IMR-90 (cell line): ENCODE data around the gene GORASP1. TPM values are rescaled to one million over a fixed set of nuclear protein-coding genes. Genes with fewer than 3 reads are reported as not detected.

ENCODE experiments used
- ATAC-seq: fragments of 200-7000 bp; cut with Tn5 transposase; 2 replicates; pipeline ENCODE4 v1.9.1; 2020; ENCODE audit warnings: low read depth, mild to moderate bottlenecking, moderate library complexity
- BruUV-seq: library from RNA; stranded (reverse); fragments of 400-500 nt; replicated peaks from 2 replicates; lab custom pipeline; 2021; lab: Mats Ljungman, UMichigan
- CTCF ChIA-PET: fragments of 300-600 bp; formaldehyde crosslinking; extraction: SDS; loops from one replicate; lab custom pipeline; 2021; ENCODE audit warnings: antibody characterized with exemption; lab: Yijun Ruan, JAX
- POLR2A ChIA-PET: fragments of 300-600 bp; sonication (Branson Sonifier 250); formaldehyde crosslinking; loops from one replicate; lab custom pipeline; 2022; ENCODE audit warnings: antibody characterized with exemption; ENCODE audit not compliant: unreplicated experiment; lab: Charles Lee
- DNase-seq: peaks from one replicate; pipeline ENCODE4 v3.0.0; 2013
- H2AFZ ChIP-seq: replicated peaks from 2 replicates; pipeline ENCODE3; 2013; ENCODE audit warnings: low read length, mild to moderate bottlenecking; ENCODE audit not compliant: poor library complexity
- H2AK5ac ChIP-seq: 2 replicates; pipeline ENCODE4 v1.6.1; 2013; ENCODE audit warnings: low read depth, low read length, inconsistent platforms
- H2AK9ac ChIP-seq: replicated peaks from 2 replicates; pipeline ENCODE3; 2013; ENCODE audit warnings: mild to moderate bottlenecking, low read depth, low read length, moderate library complexity; ENCODE audit not compliant: poor library complexity
- H2BK120ac ChIP-seq: 2 replicates; pipeline ENCODE4 v1.6.1; 2013; ENCODE audit warnings: low read depth, low read length, inconsistent platforms
- H2BK15ac ChIP-seq: 3 replicates; pipeline ENCODE4 v1.6.1; 2013; ENCODE audit warnings: low read depth, low read length, inconsistent platforms
- H2BK20ac ChIP-seq: 2 replicates; pipeline ENCODE4 v1.6.1; 2013; ENCODE audit warnings: low read depth, mild to moderate bottlenecking, inconsistent platforms, low read length, moderate library complexity
- H2BK5ac ChIP-seq: 2 replicates; pipeline ENCODE4 v1.6.1; 2013; ENCODE audit warnings: mild to moderate bottlenecking, low read depth, low read length, inconsistent platforms; ENCODE audit not compliant: poor library complexity, severe bottlenecking
- H3K14ac ChIP-seq: replicated peaks from 2 replicates; pipeline ENCODE4 v1.6.1; 2013; ENCODE audit warnings: low read depth, low read length, inconsistent platforms
- H3K18ac ChIP-seq: 2 replicates; pipeline ENCODE4 v1.6.1; 2013; ENCODE audit warnings: low read depth, low read length, control low read depth
- H3K23ac ChIP-seq: 2 replicates; pipeline ENCODE4 v1.6.1; 2013; ENCODE audit warnings: low read depth, low read length, inconsistent platforms
- H3K27ac ChIP-seq: 2 replicates; pipeline ENCODE4 v1.5.1; 2013; ENCODE audit warnings: mild to moderate bottlenecking, control low read depth, low read length; ENCODE audit not compliant: insufficient read depth
- H3K27me3 ChIP-seq: 2 replicates; pipeline ENCODE4 v1.6.1; 2013; ENCODE audit warnings: low read length; ENCODE audit not compliant: control insufficient read depth, insufficient read depth
- H3K36me3 ChIP-seq: 2 replicates; pipeline ENCODE4 v1.6.1; 2013; ENCODE audit warnings: low read length, mixed read lengths; ENCODE audit not compliant: control insufficient read depth, insufficient read depth
- H3K4ac ChIP-seq: 2 replicates; pipeline ENCODE4 v1.6.1; 2013; ENCODE audit warnings: low read depth, low read length, inconsistent platforms
- H3K4me1 ChIP-seq: 2 replicates; pipeline ENCODE4 v1.6.1; 2013; ENCODE audit warnings: low read length, mixed read lengths; ENCODE audit not compliant: control insufficient read depth, insufficient read depth
- H3K4me2 ChIP-seq: 2 replicates; pipeline ENCODE4 v1.6.1; 2013; ENCODE audit warnings: low read depth, mild to moderate bottlenecking, control low read depth, low read length, moderate library complexity
- H3K4me3 ChIP-seq: 2 replicates; pipeline ENCODE4 v1.5.1; 2013; ENCODE audit warnings: low read depth, mild to moderate bottlenecking, control low read depth, low read length, moderate library complexity; ENCODE audit not compliant: insufficient read depth
- H3K56ac ChIP-seq: 2 replicates; pipeline ENCODE4 v1.6.1; 2013; ENCODE audit warnings: low read length, inconsistent platforms; ENCODE audit not compliant: insufficient read depth; ENCODE audit errors: extremely low read depth
- H3K79me1 ChIP-seq, 2 experiments: 2 replicates each; pipeline ENCODE4 v1.6.1; 2013; ENCODE audit warnings: low read length in 2 of 2, inconsistent platforms in 1 of 2, low read depth in 1 of 2
- H3K9ac ChIP-seq: 2 replicates; pipeline ENCODE4 v1.6.1; 2013; ENCODE audit warnings: low read depth, low read length, control low read depth
- H3K9me1 ChIP-seq: 2 replicates; pipeline ENCODE4 v1.6.1; 2013; ENCODE audit warnings: low read length, inconsistent platforms; ENCODE audit not compliant: insufficient read depth
- H3K9me3 ChIP-seq: 2 replicates; pipeline ENCODE4 v1.6.1; 2013; ENCODE audit warnings: low read length; ENCODE audit not compliant: control insufficient read depth, insufficient read depth
- H4K20me1 ChIP-seq: 2 replicates; pipeline ENCODE4 v1.6.1; 2013; ENCODE audit warnings: low read length, inconsistent platforms; ENCODE audit not compliant: insufficient read depth
- H4K5ac ChIP-seq: 2 replicates; pipeline ENCODE4 v1.6.1; 2013; ENCODE audit warnings: mild to moderate bottlenecking, low read depth, low read length, control low read depth
- H4K8ac ChIP-seq, 2 experiments: 2 replicates each; pipeline ENCODE4 v1.6.1; 2013; ENCODE audit warnings: low read depth in 2 of 2, low read length in 2 of 2, control low read depth in 1 of 2, inconsistent platforms in 1 of 2
- H4K91ac ChIP-seq: 2 replicates; pipeline ENCODE4 v1.6.1; 2013; ENCODE audit warnings: low read depth, low read length, inconsistent platforms; ENCODE audit not compliant: insufficient read depth
- CEBPB ChIP-seq: IDR thresholded peaks from 2 replicates; pipeline ENCODE4 v1.6.1; 2012; ENCODE audit warnings: low read depth, low read length, improper control_type of control experiment
- FOS ChIP-seq: fragments of 150-350 bp; IDR thresholded peaks from 2 replicates; pipeline ENCODE4 v1.6.1; 2016; ENCODE audit warnings: low read depth, low read length
- MAFK ChIP-seq: IDR thresholded peaks from 2 replicates; pipeline ENCODE4 v1.6.1; 2012; ENCODE audit warnings: low read depth, low read length, improper control_type of control experiment
- RAD21 ChIP-seq: IDR thresholded peaks from 2 replicates; pipeline ENCODE4 v1.6.1; 2012; ENCODE audit warnings: low read length, improper control_type of control experiment
- RCOR1 ChIP-seq: IDR thresholded peaks from 2 replicates; pipeline ENCODE4 v1.6.1; 2012; ENCODE audit warnings: mild to moderate bottlenecking, low read length, improper control_type of control experiment; ENCODE audit not compliant: insufficient replicate concordance
- RFX5 ChIP-seq: IDR thresholded peaks from 2 replicates; pipeline ENCODE4 v1.8.0; 2012; ENCODE audit warnings: low read depth, mild to moderate bottlenecking, low read length, moderate library complexity
- SMC3 ChIP-seq: fragments of 150-350 bp; IDR thresholded peaks from 2 replicates; pipeline ENCODE4 v1.6.1; 2016; ENCODE audit warnings: low read depth, mild to moderate bottlenecking, antibody characterized with exemption, low read length, moderate library complexity
- USF2 ChIP-seq: fragments of 150-350 bp; IDR thresholded peaks from 2 replicates; pipeline ENCODE4 v1.6.1; 2017; ENCODE audit warnings: mild to moderate bottlenecking, antibody characterized with exemption, low read length, low read depth
- WGBS, 2 experiments: methylation state at CpG; one replicate each; pipeline versions ENCODE4 v1.1.5 to v1.1.7; 2013; ENCODE audit warnings: missing lambda C conversion rate in 2 of 2; ENCODE audit not compliant: insufficient read length in 1 of 2; ENCODE audit errors: extremely low coverage in 2 of 2; 5-methylcytosine and 5-hydroxymethylcytosine counted together
- dilution Hi-C: fragments of 300-500 bp; cut with HindIII; formaldehyde crosslinking; loops from one replicate; pipeline ENCODE4 v1.14.3; 2018; ENCODE audit warnings: low sequenced_read_pairs; ENCODE audit not compliant: unreplicated experiment
- in situ Hi-C: fragments of 300-500 bp; cut with MboI; formaldehyde crosslinking; loops from 3 replicates; pipeline ENCODE4 v1.14.3; 2019; ENCODE audit warnings: low sequenced_read_pairs, inconsistent platforms, mixed read lengths
- intact Hi-C: fragments of 100-400 bp; cut with micrococcal nuclease; formaldehyde crosslinking; loops from 2 replicates; pipeline ENCODE4 v1.10.0; 2022
- polyA plus RNA-seq, 3 experiments: library from polyadenylated mRNA; depleted of rRNA; stranded (reverse); fragments of >200 nt; gene quantifications; 2 replicates each; pipeline ENCODE4 v1.2.3, GENCODE V29; 2012; ENCODE audit warnings: low replicate concordance in 1 of 3
- total RNA-seq: library from RNA; depleted of rRNA; stranded (reverse); fragments of >200 nt; gene quantifications from 2 replicates; pipeline ENCODE4 v1.2.3, GENCODE V29; 2012
- TF ChIP-seq, protein P1 (sequence below): conservative IDR thresholded peaks from 2 replicates; pipeline ENCODE4 v1.5.1; 2012; ENCODE audit warnings: mild to moderate bottlenecking, low read depth, low read length, improper control_type of control experiment

The GORASP1 gene
- total and polyA plus RNA-seq, 2 of the 4 experiments (the other 2 are of a cell fraction): 35.0 to 56.6 TPM

GRCh38 chr3:39097716-39098472 lies 9.5 kb downstream of the GORASP1 start:
- in situ Hi-C loops (no loop called here), intact Hi-C loops (no loop called here), dilution Hi-C loops (no loop called here)
- no peak overlapping the region for H3K9ac ChIP-seq
- H3K18ac ChIP-seq: no peak overlapping the region
- ChIA-PET POLR2A (no interaction called here), CTCF (no interaction called here)
- no peak overlapping the region for H3K4ac ChIP-seq
- DNase-seq (no peak), ATAC-seq (no peak)
- H2AFZ ChIP-seq: no peak overlapping the region
- H3K27ac ChIP-seq: no peak overlapping the region
- no peak overlapping the region for H2BK20ac ChIP-seq
- no peaks in the 10 kb centered on the region for H3K4me1 ChIP-seq
- no TSS peak for BruUV-seq
- H4K8ac ChIP-seq: no peak overlapping the region
- no peaks in the 10 kb centered on the region for H3K9me3 ChIP-seq
- H2AK5ac ChIP-seq: no peak overlapping the region
- H3K27me3 ChIP-seq: no peaks in the 10 kb centered on the region
- H2BK15ac ChIP-seq: no peak overlapping the region
- no peak overlapping the region for H3K4me2 ChIP-seq
- TF ChIP-seq USF2 (no peak), FOS (no peak), RCOR1 (no peak), MAFK (no peak), CEBPB (no peak), RFX5 (no peak), RAD21 (no peak), SMC3 (no peak)
- TF ChIP-seq, protein P1, sequence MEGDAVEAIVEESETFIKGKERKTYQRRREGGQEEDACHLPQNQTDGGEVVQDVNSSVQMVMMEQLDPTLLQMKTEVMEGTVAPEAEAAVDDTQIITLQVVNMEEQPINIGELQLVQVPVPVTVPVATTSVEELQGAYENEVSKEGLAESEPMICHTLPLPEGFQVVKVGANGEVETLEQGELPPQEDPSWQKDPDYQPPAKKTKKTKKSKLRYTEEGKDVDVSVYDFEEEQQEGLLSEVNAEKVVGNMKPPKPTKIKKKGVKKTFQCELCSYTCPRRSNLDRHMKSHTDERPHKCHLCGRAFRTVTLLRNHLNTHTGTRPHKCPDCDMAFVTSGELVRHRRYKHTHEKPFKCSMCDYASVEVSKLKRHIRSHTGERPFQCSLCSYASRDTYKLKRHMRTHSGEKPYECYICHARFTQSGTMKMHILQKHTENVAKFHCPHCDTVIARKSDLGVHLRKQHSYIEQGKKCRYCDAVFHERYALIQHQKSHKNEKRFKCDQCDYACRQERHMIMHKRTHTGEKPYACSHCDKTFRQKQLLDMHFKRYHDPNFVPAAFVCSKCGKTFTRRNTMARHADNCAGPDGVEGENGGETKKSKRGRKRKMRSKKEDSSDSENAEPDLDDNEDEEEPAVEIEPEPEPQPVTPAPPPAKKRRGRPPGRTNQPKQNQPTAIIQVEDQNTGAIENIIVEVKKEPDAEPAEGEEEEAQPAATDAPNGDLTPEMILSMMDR: no peak
- no peak overlapping the region for H2BK5ac ChIP-seq
- H4K20me1 ChIP-seq: peaks cover 30% of the 10 kb centered on the region
- H4K5ac ChIP-seq: no peak overlapping the region
- H3K36me3 ChIP-seq: peaks cover 55% of the 10 kb centered on the region
- H3K56ac ChIP-seq: no peak overlapping the region
- H3K79me1 ChIP-seq: peaks cover 13 to 28% of the 10 kb centered on the region in 2 experiments
- H4K91ac ChIP-seq: no peak overlapping the region
- no CpG with 5 or more reads among the region's 8 CpGs for WGBS, 2 experiments
- no peak overlapping the region for H3K14ac ChIP-seq
- no peaks in the 10 kb centered on the region for H3K9me1 ChIP-seq
- H2AK9ac ChIP-seq: no peak overlapping the region
- no peak overlapping the region for H2BK120ac ChIP-seq
- no peak overlapping the region for H3K4me3 ChIP-seq
- no peak overlapping the region for H3K23ac ChIP-seq
